GM20431 (cell line): ENCODE results near the gene SSBP2.
"Not testable (repeated sequence)": the region's sequence is repeated elsewhere in the genome, so short reads cannot be mapped to it uniquely, and the experiment has no call there.

Source experiments
- in situ Hi-C: fragments of 300-500 bp; cut with MseI, MboI; formaldehyde crosslinking; loops from one replicate; pipeline ENCODE4 v1.15.0; 2020; ENCODE audit warnings: low sequenced_read_pairs; ENCODE audit not compliant: unreplicated experiment

SSBP2 gene

DNA sequence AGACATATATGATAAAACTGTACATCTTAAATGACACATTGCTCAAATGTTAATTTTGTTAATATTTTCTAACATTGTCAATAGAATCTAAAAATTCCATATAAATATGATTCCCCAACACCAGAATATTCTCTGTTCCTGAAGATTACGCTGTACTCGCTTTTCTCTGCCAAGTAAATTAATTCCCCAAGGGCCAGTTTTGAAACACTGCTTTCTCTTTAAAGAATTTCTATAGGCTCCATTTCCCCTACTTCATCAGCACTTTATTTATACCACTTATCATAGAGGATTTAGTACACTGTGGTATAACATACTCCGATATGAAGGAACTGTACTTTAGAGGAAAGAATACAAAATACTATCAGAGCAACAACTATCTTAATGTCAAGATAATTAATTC lies 255.6 kb downstream of the SSBP2 start:
- in situ Hi-C loops: no loop called here

- in situ Hi-C loops: no loop called here
These were observed 262.0 kb downstream of the SSBP2 start for GRCh38 chr5:81488862-81489261.

GRCh38 chr5:81486711-81487110 lies 264.2 kb downstream of the SSBP2 start:
- in situ Hi-C loops: no loop called here

DNA sequence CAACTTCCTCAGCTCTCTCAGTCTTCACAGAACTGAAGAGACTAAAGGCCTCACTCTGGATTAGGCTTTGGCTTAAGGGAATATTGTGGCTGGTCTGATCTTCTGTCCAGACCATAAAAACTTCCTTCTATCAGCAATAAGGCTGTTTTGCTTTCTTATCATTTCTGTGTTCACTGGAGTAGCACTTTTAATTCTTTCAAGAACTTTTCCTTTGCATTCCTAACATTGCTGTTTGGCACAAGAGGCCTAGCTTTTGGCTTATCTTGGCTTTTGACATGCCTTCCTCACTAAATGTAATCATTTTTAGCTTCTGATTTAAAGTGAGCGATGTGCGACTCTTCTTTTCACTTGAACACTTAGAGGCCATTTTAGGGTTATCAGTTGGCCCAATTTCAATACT lies 268.3 kb downstream of the SSBP2 start:
- in situ Hi-C loops: no loop called here

- in situ Hi-C loops: not testable (repeated sequence)
These were observed 277.5 kb downstream of the SSBP2 start for GRCh38 chr5:81473395-81473794.

- in situ Hi-C loops: no loop called here
These were observed 281.2 kb downstream of the SSBP2 start for GRCh38 chr5:81469676-81470075.

DNA sequence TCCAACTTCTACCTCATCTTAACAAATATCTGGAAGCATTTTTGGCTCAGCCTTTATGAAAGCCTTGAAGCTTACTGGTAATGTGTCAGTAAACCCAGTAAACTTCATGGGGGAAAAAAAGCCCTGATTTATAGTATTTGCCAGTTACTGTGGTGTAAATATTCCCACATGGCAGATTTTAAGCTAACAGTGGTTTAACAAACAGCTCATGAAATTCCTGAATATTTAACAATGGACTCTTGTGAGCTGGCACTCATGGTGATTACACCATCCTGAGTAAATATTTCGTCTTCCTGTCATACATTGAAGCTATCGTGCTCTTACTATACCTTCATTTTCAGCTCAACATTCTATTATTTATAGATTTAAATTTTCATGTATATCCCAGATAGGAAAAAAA lies 300.0 kb downstream of the SSBP2 start:
- in situ Hi-C loops: no loop called here

DNA sequence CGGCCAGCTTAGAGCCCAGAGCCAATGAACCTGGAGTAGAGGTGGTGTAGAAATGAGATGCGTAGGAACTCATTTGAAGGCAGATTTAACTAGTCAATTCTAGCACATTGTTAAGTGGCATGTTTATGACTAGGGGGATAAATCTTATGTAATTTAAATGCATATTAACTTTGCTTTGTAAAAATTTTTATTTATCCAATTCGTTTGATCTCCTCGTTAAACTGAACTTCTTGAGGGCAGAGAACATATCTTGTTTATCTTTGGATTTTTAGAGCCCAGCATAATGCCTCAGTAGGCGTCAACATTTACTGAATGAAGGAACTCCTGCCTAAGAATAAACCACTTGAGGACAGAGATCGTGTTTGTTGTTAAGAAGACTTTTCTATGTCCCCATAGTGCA lies 315.9 kb downstream of the SSBP2 start:
- in situ Hi-C loops: no loop called here

DNA sequence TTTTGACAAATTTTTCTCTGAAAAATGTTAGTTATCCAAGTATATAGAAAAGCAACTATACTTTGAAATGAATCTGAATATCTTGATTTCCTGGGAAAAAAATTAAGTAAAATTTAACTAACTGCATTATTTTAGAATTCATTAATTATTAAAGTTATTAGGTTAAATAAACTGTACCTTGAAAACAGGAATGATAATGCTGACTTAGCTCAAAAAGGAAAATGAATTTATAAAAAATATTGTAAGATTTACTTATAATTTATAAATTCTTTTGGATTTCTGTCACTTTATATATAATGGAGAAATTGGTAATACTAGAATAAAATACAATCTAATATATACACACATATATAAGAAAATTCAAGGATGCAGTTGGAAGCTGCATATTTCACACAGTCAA lies 320.9 kb downstream of the SSBP2 start:
- in situ Hi-C loops: no loop called here

DNA sequence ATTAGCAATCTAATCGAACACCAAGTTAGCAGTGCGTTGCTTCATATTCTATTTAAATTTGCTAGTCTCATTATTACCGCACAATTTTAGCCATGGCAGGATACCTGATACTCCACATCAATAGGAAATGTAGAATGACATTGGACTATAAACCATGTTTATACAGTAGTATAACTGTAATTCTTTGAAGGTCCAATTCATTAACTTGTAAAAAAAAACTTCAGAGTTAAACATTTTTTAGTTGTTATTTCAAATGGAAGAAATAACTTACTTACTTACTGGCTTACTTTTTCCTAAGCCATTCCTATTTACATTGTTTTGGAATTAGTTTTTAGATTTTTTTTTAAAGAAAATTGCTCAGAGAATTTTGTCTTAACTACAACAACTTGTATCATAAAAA lies 321.5 kb downstream of the SSBP2 start:
- in situ Hi-C loops: no loop called here

GRCh38 chr5:81428861-81429260 lies 322.0 kb downstream of the SSBP2 start:
- in situ Hi-C loops: no loop called here

GRCh38 chr5:81428446-81428845 lies 322.5 kb downstream of the SSBP2 start:
- in situ Hi-C loops: no loop called here

- in situ Hi-C loops: no loop called here
These were observed 323.3 kb downstream of the SSBP2 start for GRCh38 chr5:81427566-81427965.

DNA sequence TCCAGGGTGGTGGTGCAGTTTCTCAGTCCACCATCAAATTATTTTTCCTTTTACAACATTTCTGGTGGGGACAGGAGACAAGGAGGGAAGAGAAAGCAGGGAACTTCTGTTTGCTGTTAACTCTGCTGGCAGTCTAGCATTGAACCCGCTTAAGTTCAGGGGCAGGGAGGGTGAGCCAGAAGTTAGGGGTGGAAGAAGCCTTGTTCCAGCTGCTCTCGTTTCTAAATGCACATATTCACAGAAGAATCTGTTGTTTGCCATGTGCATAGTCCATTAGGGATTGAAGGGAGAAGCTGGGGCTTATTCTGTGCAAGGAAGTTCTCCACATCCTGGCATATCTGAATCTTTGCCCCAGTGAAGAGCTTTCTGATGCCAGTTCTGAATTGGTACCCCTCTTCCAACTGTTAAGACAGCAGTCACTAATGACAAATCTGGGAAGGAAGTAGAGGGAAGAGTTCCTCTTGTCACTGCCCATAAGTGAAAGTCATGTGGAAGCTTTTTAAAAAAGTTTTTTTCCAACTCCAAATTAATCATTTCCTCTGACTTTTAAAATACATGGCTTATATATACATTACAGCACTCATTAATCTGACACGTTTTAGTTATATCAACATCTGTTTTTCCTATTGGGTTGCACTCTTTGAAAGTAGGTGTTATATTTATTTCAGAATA lies 324.4 kb downstream of the SSBP2 start:
- in situ Hi-C loops: no loop called here

DNA sequence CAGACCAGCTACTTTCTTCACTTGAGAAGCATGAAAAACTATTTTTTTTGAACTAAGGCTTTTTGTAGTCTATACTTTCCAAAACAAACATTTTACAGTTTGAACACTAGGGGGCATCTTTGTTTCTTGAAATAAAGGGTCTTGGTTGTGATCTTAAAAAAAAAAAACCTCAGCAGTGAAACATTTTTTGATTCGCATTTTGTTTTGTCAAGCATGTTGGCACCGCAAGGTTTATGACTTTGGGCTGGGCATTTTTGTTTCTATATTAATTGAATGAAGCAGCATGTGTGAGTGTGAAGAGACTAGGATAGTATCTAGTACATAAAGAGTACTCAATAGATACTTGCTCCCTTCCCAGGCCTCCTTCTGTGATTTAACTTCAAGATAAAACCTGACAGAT lies 325.3 kb downstream of the SSBP2 start:
- in situ Hi-C loops: no loop called here

DNA sequence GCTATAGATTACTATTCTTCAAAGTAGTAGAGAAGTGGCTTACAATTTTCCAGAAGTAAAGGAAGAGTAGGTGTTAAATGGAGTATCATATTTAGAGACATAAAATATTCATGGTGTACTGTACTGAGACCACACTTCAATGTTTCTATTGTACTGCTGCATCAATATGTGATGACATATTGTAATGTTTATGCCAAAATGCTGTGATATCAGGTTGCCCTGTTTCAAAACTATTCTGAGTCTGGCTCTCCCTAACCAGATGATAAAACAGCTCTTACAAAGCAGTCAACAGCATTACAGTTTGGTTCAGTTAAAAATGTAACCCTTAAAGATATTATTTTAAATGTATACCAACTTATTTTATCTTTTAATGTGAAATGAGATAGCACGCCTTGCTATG lies 326.2 kb downstream of the SSBP2 start:
- in situ Hi-C loops: no loop called here

- in situ Hi-C loops: no loop called here
These were observed 328.2 kb downstream of the SSBP2 start for GRCh38 chr5:81422671-81423070.

DNA sequence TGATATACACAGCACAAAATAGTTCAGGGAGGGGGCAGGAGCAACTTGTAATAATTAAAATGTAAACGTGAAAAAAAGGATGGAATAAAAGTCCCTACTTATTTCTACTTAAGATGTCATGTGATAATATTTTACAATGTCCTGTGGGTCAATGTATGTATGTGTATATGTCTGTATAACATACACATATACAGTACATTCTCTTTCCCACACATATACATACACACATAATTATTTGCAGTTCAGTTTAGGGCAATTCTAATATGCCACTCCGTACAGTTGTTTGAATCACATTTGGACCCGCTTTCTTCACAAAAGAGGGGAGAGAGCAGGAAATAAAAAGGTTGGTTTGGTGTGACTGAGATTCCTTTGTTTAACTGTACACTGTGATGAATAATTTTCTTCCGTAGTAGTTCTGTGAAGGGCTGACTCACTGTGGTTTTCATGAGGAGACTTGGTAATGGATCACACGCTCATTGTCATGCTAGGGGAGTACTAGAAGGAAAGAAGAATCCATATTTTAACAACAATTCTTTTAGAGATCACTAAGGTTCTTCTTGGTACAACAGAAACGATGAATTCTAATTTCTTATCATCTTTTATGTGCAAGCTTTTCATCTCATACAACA lies 330.7 kb downstream of the SSBP2 start:
- in situ Hi-C loops: no loop called here

DNA sequence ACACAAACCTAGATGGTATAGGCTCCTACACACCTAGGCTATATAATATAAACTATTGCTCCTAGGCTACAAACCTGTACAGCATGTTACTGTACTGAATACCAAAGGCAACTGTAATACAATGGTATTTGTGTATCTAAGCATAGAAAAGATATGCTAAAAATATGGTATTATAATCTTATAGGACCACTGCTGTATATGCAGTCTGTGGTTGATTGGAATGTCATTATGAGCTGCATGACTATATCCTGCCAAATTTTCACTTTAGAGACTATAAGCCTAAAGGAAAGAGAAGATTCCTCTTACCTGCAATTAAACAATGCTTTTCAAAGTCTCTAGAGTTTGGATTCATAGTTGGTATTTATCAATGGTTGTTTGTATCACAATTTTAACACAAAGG lies 332.3 kb downstream of the SSBP2 start:
- in situ Hi-C loops: no loop called here

DNA sequence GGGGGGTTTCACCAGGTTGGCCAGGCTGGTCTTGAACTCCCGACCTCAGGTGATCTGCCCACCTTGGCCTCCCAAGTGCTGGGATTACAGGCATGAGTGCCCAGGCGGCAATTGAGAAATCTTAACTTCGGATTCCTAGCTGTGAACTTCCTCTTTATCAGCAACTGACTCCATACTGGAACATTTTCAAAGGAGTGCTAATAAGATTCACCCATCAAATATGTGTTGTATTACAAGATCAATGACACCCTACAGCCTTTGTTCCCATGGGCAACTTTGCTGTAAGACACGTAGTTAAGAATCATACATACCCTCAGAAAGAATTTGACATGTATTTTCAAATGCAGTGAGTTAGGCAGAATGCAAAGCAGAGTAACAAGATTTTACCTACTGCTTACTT lies 333.8 kb downstream of the SSBP2 start:
- in situ Hi-C loops: no loop called here

GRCh38 chr5:81409896-81410295 lies 341.0 kb downstream of the SSBP2 start:
- in situ Hi-C loops: no loop called here

DNA sequence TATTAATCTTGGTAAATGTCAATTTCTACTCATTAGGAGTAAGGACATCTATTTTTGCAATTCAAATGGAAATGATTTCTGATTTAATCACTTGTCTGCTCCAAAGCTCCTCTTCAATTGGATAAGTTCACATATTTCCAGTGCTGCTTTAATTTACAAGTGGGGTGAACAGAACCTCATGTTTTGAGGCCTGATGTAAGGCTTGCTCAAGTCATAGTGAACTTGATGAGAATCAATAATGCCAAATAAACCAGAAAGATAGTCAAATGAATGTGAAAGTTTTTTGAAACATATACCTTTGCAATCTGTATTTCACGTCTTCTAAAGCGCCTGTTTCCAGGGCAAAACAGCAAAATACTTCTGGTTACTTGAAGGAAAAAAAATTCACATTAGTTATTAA lies 341.5 kb downstream of the SSBP2 start:
- in situ Hi-C loops: no loop called here
